ENCODE measurements around the gene SLC35F3.

- TF ChIP-seq RAD21 (CRISPR knock-in tag; conservative IDR thresholded peaks at IDR 0.05 in 1 of 2, IDR thresholded peaks at IDR 0.05 in 1 of 2), result no peak
- TF ChIP-seq ZNF146 (CRISPR knock-in tag; IDR thresholded peaks at IDR 0.05; ENCODE audit: unreplicated experiment), result no peak
- TF ChIP-seq TAF9B (IDR thresholded peaks at IDR 0.05; ENCODE audit: partially characterized antibody), result no peak
- TF ChIP-seq POLR2AphosphoS5 (IDR thresholded peaks at IDR 0.05; ENCODE audit: control insufficient read depth, insufficient read depth, low read depth, low read length), result no peak
- TF ChIP-seq YY1 (IDR thresholded peaks at IDR 0.05; ENCODE audit: borderline replicate concordance in 1 of 3, control insufficient read depth in 1 of 3, extremely low read depth in 1 of 3, insufficient read depth in 3 of 3, insufficient read length in 1 of 3, insufficient replicate concordance in 2 of 3, low read depth in 1 of 3, low read length in 2 of 3), result no peak
- TF ChIP-seq KAT7 (CRISPR knock-in tag; IDR thresholded peaks at IDR 0.05; ENCODE audit: borderline replicate concordance), result no peak
- no peak for TF ChIP-seq CTCF (IDR thresholded peaks at IDR 0.05 in 2 of 3, conservative IDR thresholded peaks at IDR 0.05 in 1 of 3; ENCODE audit: insufficient read depth in 2 of 3, low read depth in 1 of 3, low read length in 3 of 3)
- TF ChIP-seq ELF1 (tag; IDR thresholded peaks at IDR 0.05), result no peak
Measured at GRCh38 chr1:234108921-234109320, 204.4 kb downstream of the SLC35F3 start.

Measured in K562 (cell line).